ENCODE results near the gene EMD.

DNA sequence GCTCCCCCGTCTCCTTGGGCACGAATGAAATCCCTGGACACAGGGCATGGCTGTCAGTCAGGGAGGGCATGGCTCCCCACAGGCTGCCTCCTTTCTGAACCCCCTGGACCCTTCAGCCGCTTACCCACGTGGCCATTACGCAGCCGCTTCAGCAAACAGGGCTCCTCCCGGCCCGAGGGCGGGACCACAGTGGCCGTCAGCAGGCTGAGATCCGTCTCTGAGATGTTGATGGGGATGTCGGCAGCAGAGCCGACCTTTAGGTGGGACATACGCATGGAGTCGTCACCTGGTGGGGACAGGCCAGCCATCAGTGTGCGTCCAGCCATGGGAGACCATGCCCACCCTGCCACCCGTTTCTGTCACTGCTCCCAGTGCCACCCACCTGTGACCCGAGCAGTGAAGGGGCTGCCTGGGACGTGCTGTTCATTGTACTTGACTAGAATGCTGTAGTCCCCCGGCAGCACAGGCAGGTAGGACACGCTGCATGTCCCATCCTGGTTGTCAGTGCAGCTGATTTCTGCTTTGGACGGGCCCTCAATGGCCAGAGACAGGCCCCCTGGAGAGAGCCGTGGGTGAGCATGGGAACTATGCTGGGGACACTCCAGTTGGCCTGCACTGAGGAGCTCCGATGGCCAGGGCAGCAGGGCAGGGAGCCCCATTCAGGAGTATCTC, 25.8 kb upstream of the EMD start:
- TF ChIP-seq, protein P1, sequence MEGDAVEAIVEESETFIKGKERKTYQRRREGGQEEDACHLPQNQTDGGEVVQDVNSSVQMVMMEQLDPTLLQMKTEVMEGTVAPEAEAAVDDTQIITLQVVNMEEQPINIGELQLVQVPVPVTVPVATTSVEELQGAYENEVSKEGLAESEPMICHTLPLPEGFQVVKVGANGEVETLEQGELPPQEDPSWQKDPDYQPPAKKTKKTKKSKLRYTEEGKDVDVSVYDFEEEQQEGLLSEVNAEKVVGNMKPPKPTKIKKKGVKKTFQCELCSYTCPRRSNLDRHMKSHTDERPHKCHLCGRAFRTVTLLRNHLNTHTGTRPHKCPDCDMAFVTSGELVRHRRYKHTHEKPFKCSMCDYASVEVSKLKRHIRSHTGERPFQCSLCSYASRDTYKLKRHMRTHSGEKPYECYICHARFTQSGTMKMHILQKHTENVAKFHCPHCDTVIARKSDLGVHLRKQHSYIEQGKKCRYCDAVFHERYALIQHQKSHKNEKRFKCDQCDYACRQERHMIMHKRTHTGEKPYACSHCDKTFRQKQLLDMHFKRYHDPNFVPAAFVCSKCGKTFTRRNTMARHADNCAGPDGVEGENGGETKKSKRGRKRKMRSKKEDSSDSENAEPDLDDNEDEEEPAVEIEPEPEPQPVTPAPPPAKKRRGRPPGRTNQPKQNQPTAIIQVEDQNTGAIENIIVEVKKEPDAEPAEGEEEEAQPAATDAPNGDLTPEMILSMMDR (conservative IDR thresholded peaks at IDR 0.05 in 1 of 2, IDR thresholded peaks at IDR 0.05 in 1 of 2; ENCODE audit: extremely low read depth in 1 of 2, insufficient read depth in 1 of 2, low read depth in 1 of 2, low read length in 2 of 2): no peak
- no peak for TF ChIP-seq EZH2 (IDR thresholded peaks at IDR 0.05; ENCODE audit: borderline replicate concordance, low read length)
